GM12892 (cell line): Measurements from ENCODE around the gene PLBD1.

Experiments
- POLR2A ChIP-seq: IDR thresholded peaks from 2 replicates; pipeline ENCODE4 v1.6.1; 2011; ENCODE audit warnings: low read depth, low read length, control low read depth
- POLR2AphosphoS5 ChIP-seq: IDR thresholded peaks from 2 replicates; pipeline ENCODE4 v1.6.1; 2011; ENCODE audit warnings: low read depth, low read length, control low read depth
- TAF1 ChIP-seq: IDR thresholded peaks from 2 replicates; pipeline ENCODE4 v1.6.1; 2011; ENCODE audit warnings: low read depth, mild to moderate bottlenecking, control low read depth, low read length, borderline replicate concordance

GRCh38 chr12:14495326-14495725 lies 72.4 kb downstream of the PLBD1 start:
- TF ChIP-seq POLR2A: no peak
- no peak for TF ChIP-seq POLR2AphosphoS5
- no peak for TF ChIP-seq TAF1
